AG04449 (cell line): ENCODE results near the gene RRP1B.
"Not testable (repeated sequence)": the region's sequence is repeated elsewhere in the genome, so short reads cannot be mapped to it uniquely, and the experiment has no call there.

ENCODE experiments used
- CTCF ChIA-PET: fragments of 350-600 bp; formaldehyde crosslinking; extraction: SDS; loops from one replicate; lab custom pipeline; 2021; ENCODE audit warnings: antibody characterized with exemption; lab: Yijun Ruan, JAX
- POLR2A ChIA-PET: fragments of 400-600, 350-600 bp; formaldehyde crosslinking; extraction: SDS; loops from one replicate; lab custom pipeline; 2020; ENCODE audit warnings: antibody characterized with exemption, inconsistent platforms; lab: Yijun Ruan, JAX
- DNase-seq: peaks from one replicate; pipeline ENCODE4 v3.0.0-alpha.2; 2010; ENCODE audit warnings: low read depth, low spot score
- H3K4me3 ChIP-seq: 2 replicates; pipeline ENCODE4 v1.5.1; 2011; ENCODE audit warnings: low read depth, mild to moderate bottlenecking, control low read depth, low read length
- TF ChIP-seq, protein P1 (sequence below): IDR thresholded peaks from one replicate; pipeline ENCODE4 v1.5.1; 2011; ENCODE audit warnings: mild to moderate bottlenecking, moderate library complexity, low read length, control low read depth, inconsistent platforms; ENCODE audit not compliant: insufficient read depth; ENCODE audit errors: missing control alignments

RRP1B gene

DNA sequence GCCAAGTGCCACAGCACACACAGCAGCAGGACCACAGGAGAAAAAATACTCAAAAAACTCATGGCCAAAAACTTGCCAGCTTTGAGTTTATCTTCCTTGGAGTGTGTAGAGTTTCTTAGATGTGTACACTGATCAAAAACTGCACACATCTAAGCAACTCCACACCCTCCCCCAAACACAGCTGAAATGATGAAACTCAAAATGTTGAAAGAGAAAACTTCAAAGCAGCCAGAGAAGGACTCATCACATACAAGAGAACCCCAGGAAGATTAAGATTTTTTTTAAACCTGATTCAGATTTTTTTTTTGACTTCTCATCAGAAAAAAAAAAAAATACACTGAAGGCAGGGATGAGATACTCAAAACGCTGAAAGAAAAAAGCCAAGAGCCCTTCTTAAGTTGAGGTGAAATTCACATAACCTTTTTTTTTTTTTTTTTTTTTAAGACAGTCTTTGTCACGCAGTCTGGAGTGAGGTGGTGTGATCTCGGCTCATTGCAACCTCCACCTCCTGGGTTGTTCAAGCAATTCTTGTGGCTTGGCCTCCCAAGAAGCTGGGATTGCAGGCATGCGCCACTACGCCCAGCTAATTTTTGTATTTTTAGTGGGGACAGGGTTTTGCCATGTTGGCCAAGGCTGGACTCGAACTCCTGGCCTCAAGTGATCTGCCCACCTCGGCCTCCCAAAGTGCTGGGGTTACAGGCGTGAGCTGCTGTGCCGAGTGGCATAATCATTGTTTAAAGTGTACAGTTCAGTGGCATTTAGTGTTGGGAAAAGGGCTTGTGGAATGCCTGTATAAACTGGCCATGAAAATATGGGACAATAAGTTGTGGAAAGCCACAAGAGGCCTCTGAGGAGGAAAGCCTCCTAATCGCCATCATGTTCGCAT lies 38.6 kb downstream of the RRP1B start:
- POLR2A ChIA-PET = no interaction called here
- no peak for DNase-seq
- no peak overlapping the region for H3K4me3 ChIP-seq
- CTCF ChIA-PET = no interaction called here
- TF ChIP-seq, protein P1, sequence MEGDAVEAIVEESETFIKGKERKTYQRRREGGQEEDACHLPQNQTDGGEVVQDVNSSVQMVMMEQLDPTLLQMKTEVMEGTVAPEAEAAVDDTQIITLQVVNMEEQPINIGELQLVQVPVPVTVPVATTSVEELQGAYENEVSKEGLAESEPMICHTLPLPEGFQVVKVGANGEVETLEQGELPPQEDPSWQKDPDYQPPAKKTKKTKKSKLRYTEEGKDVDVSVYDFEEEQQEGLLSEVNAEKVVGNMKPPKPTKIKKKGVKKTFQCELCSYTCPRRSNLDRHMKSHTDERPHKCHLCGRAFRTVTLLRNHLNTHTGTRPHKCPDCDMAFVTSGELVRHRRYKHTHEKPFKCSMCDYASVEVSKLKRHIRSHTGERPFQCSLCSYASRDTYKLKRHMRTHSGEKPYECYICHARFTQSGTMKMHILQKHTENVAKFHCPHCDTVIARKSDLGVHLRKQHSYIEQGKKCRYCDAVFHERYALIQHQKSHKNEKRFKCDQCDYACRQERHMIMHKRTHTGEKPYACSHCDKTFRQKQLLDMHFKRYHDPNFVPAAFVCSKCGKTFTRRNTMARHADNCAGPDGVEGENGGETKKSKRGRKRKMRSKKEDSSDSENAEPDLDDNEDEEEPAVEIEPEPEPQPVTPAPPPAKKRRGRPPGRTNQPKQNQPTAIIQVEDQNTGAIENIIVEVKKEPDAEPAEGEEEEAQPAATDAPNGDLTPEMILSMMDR = no peak

- CTCF ChIA-PET = interaction anchor here (1.4 kb wide), 1 partner anchor 10 kb away, joined by 4 read pairs; no protein-coding TSS in a partner anchor
- DNase-seq, POLR2A ChIA-PET, H3K4me3 ChIP-seq: not testable (repeated sequence)
Observed at GRCh38 chr21:43699492-43699777, 40.1 kb downstream of the RRP1B start.

DNA sequence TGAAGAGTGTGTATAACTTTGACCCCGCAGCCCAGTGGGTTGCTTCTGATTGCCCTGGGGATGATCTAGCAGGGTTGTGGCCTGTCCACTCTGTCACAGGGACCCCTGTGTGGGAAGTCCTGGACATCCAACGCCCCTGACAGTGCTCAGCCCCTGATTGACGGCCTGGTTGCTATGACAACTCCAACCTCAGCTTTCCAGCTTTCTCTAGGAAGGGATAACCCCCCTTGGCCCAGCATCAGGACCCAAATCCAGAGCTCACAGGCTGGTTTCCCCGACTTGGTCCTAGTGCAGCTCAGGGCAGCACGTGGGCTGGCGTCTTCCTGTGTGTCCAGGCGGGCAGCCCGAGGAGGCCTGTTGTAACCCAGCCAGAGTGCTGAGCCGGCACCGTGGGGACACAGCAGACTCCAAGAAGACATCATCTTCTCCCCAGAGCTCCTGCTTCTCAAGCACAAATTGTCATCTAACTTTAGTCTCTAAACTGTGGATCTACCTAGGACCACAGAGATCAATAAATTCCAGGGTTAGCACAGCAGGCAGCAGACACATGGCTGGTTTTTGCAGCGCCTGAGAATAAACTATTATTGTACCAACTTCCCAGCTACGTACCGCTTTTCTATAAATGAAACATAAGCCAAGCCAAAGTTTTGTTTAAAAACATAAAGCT lies 40.7 kb downstream of the RRP1B start:
- DNase-seq = no peak
- ChIA-PET POLR2A (no interaction called here), CTCF (interaction anchor here (1.1 to 1.4 kb wide), 2 partner anchors 11 to 16 kb away, joined by 3 to 4 read pairs; no protein-coding TSS in a partner anchor)
- no peak overlapping the region for H3K4me3 ChIP-seq
- TF ChIP-seq, protein P1 = no peak

- CTCF ChIA-PET = interaction anchor here (1.3 kb wide), 1 partner anchor 9 kb away, joined by 3 read pairs; no protein-coding TSS in a partner anchor
- POLR2A ChIA-PET = no interaction called here
- no peak overlapping the region; the same call in 1 of the 2 replicates for H3K4me3 ChIP-seq
- DNase-seq = no peak
- TF ChIP-seq, protein P1 = no peak
Observed at GRCh38 chr21:43701936-43702784, 42.8 kb downstream of the RRP1B start.

GRCh38 chr21:43702785-43703034 lies 43.4 kb downstream of the RRP1B start:
- ChIA-PET POLR2A (no interaction called here), CTCF (interaction anchor here (1.3 kb wide), 1 partner anchor 10 kb away, joined by 3 read pairs; no protein-coding TSS in a partner anchor)
- no peak overlapping the region; the same call in 1 of the 2 replicates for H3K4me3 ChIP-seq
- no peak for DNase-seq
- TF ChIP-seq, protein P1 = no peak

DNA sequence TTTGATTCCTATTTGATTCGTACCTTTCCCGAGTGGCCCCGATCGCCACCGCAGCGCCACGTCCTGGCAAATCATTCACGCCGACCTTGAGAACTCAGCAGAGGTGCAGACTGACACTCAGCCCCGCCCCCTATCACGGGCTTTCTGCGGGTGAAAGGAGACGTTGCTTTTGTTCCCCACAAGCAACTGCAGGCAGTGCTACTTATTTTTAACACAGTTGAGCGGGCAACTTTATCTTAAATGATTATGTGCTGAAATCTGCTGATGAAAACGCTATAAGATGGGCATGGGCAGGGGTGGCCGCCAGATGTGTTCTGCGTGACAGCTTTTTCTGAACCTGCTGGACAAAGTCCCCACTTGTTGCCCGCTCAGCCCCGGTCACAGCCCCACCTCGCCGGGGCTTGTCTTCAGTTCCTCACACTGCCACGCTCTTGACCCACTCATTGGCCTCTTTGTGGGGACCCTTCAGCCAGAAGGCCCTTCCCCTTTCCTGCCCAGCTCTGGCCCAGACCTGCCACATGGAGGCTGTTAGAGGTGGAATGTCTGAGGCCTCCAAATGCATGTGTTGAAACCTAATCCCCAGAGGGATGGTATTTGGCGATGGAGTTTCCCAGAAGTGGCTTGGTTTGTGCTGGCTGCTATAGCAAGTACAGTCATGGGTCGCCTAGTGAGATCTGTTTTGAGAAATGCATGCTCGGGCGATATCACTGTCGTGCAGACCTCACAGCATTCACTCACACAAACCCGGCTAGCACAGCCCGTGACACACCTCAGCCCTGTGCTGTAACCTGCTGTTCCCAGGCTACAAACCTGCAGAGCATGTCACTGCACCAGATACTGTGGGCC lies 43.9 kb downstream of the RRP1B start:
- ChIA-PET CTCF (interaction anchor here (1.3 kb wide), 1 partner anchor 11 kb away, joined by 3 read pairs; no protein-coding TSS in a partner anchor), POLR2A (interaction anchor here (0.8 kb wide), 1 partner anchor 25 kb away, joined by 3 read pairs; no protein-coding TSS in a partner anchor)
- TF ChIP-seq, protein P1 = no peak
- H3K4me3 ChIP-seq = no peak overlapping the region
- DNase-seq = peak; percentile 60
